GM12878 (cell line): ENCODE data around the gene HERPUD2. TPM values are rescaled to one million over a fixed set of nuclear protein-coding genes. Genes with fewer than 3 reads are reported as not detected.

Experiments
- ATAC-seq: fragments of 200-7000 bp; cut with Tn5 transposase; 3 replicates; pipeline ENCODE4 v1.9.1; 2020; ENCODE audit warnings: mild to moderate bottlenecking, moderate library complexity
- BruUV-seq: library from RNA; stranded (reverse); fragments of 400-500 nt; replicated peaks from 2 replicates; lab custom pipeline; 2021; lab: Mats Ljungman, UMichigan
- CTCF ChIA-PET: fragments of 300-600 bp; sonication (Branson Sonifier 250); formaldehyde crosslinking; extraction: SDS; loops from one replicate; lab custom pipeline; 2021; ENCODE audit warnings: inconsistent platforms; lab: Yijun Ruan, JAX
- POLR2A ChIA-PET: fragments of 350-600 bp; formaldehyde crosslinking; extraction: SDS; loops from one replicate; lab custom pipeline; 2021; ENCODE audit warnings: inconsistent platforms; lab: Charles Lee
- RAD21 ChIA-PET: fragments of 300-600 bp; sonication (Branson Sonifier 250); formaldehyde crosslinking; loops from one replicate; lab custom pipeline; 2023; ENCODE audit warnings: antibody characterized with exemption; ENCODE audit not compliant: unreplicated experiment; lab: Charles Lee
- SMC1A ChIA-PET: fragments of 300-600 bp; sonication (Branson Sonifier 250); formaldehyde crosslinking; loops from one replicate; lab custom pipeline; 2023; ENCODE audit not compliant: unreplicated experiment, uncharacterized antibody; lab: Charles Lee
- DNase-seq: peaks from one replicate; pipeline ENCODE4 v3.0.0-alpha.2; 2011; ENCODE audit warnings: low read depth, low spot score
- FAIRE-seq: peaks from 3 replicates; lab custom pipeline; 2011; peaks lifted over from hg19 to GRCh38; lab: Jason Lieb, UNC
- H2AFZ ChIP-seq: 2 replicates; pipeline ENCODE4 v1.6.0; 2011; ENCODE audit warnings: low read depth, low read length, control low read depth; ENCODE audit not compliant: control insufficient read depth
- H3K27ac ChIP-seq: 2 replicates; pipeline ENCODE4 v1.5.1; 2011; ENCODE audit warnings: control low read depth; ENCODE audit not compliant: control insufficient read depth, insufficient read depth
- H3K27me3 ChIP-seq, 2 experiments: replicated peaks in 1 of 2; 2 replicates each; pipeline versions ENCODE4 v1.6.0 to v1.6.1; 2011; ENCODE audit warnings: low read length in 1 of 2; ENCODE audit not compliant: control insufficient read depth in 2 of 2, insufficient read depth in 2 of 2
- H3K36me3 ChIP-seq, 2 experiments: 2 replicates each; pipeline ENCODE4 v1.5.1; 2011; ENCODE audit warnings: low read length in 1 of 2; ENCODE audit not compliant: control insufficient read depth in 2 of 2, insufficient read depth in 2 of 2
- H3K4me1 ChIP-seq: 2 replicates; pipeline ENCODE4 v1.6.1; 2011; ENCODE audit warnings: mild to moderate bottlenecking, low read length, moderate library complexity, mixed read lengths; ENCODE audit not compliant: control insufficient read depth, insufficient read depth
- H3K4me2 ChIP-seq: 2 replicates; pipeline ENCODE4 v1.6.0; 2011; ENCODE audit warnings: control low read depth; ENCODE audit not compliant: control insufficient read depth, insufficient read depth
- H3K4me3 ChIP-seq: fragments of 200-600 bp; sonication (generic); 2 replicates; pipeline ENCODE4 v1.5.1; 2016
- H3K79me2 ChIP-seq: 2 replicates; pipeline ENCODE4 v1.6.0; 2011; ENCODE audit warnings: low read length; ENCODE audit not compliant: control insufficient read depth, insufficient read depth
- H3K9ac ChIP-seq: 2 replicates; pipeline ENCODE4 v1.8.0; 2011; ENCODE audit warnings: low read length, control low read depth, mixed read lengths; ENCODE audit not compliant: control insufficient read depth, insufficient read depth
- H3K9me3 ChIP-seq: replicated peaks from 3 replicates; pipeline ENCODE4 v1.5.1; 2011; ENCODE audit warnings: mild to moderate bottlenecking, low read length; ENCODE audit not compliant: control insufficient read depth, insufficient read depth
- H4K20me1 ChIP-seq: 2 replicates; pipeline ENCODE4 v1.6.0; 2011; ENCODE audit not compliant: control insufficient read depth, insufficient read depth
- CREM ChIP-seq: IDR thresholded peaks from 2 replicates; pipeline ENCODE4 v1.6.1; 2014; ENCODE audit warnings: antibody characterized with exemption, low read depth
- HSF1 ChIP-seq: fragments of 150-350 bp; IDR thresholded peaks from 2 replicates; pipeline ENCODE4 v1.6.1; 2014; ENCODE audit warnings: mild to moderate bottlenecking, low read depth, low read length
- LARP7 ChIP-seq: fragments of 450-650 bp; IDR thresholded peaks from 2 replicates; pipeline ENCODE4 v1.6.1; 2017; ENCODE audit warnings: mild to moderate bottlenecking
- MYB ChIP-seq: fragments of 150-350 bp; IDR thresholded peaks from 2 replicates; pipeline ENCODE4 v1.6.1; 2014; ENCODE audit warnings: mild to moderate bottlenecking, low read depth, low read length, borderline replicate concordance
- NFYB ChIP-seq: IDR thresholded peaks from 2 replicates; pipeline ENCODE4 v1.6.1; 2011; ENCODE audit warnings: low read depth, mild to moderate bottlenecking, low read length, improper control_type of control experiment, moderate library complexity; ENCODE audit not compliant: insufficient read depth
- PKNOX1 ChIP-seq: fragments of 450-650 bp; IDR thresholded peaks from 2 replicates; pipeline ENCODE4 v1.6.1; 2016; ENCODE audit warnings: mild to moderate bottlenecking
- RB1 ChIP-seq: fragments of 450-650 bp; formaldehyde crosslinking; IDR thresholded peaks from 2 replicates; pipeline ENCODE4 v1.6.1; 2017; ENCODE audit warnings: mild to moderate bottlenecking, borderline replicate concordance
- STAT1 ChIP-seq: fragments of 450-650 bp; conservative IDR thresholded peaks from 2 replicates; pipeline ENCODE4 v1.6.1; 2014; ENCODE audit warnings: antibody characterized with exemption, mild to moderate bottlenecking
- TCF3 ChIP-seq: IDR thresholded peaks from 2 replicates; pipeline ENCODE4 v1.6.1; 2012; ENCODE audit warnings: low read depth, mild to moderate bottlenecking, low read length, borderline replicate concordance; ENCODE audit not compliant: insufficient read depth
- ZZZ3 ChIP-seq: IDR thresholded peaks from 2 replicates; pipeline ENCODE4 v1.6.1; 2011; ENCODE audit warnings: low read depth; ENCODE audit not compliant: control insufficient read depth, insufficient read length
- WGBS: methylation state at CpG from one replicate; pipeline ENCODE4 v1.1.6; 2016; ENCODE audit warnings: low lambda C conversion rate; ENCODE audit not compliant: insufficient replicate concordance, insufficient coverage; ENCODE audit errors: missing lambda C conversion rate; 5-methylcytosine and 5-hydroxymethylcytosine counted together
- in situ Hi-C: fragments of 300-500 bp; cut with MboI; formaldehyde crosslinking; loops from 9 replicates; pipeline ENCODE4 v1.14.3; 2018; ENCODE audit warnings: mixed read lengths
- intact Hi-C: fragments of 100-400 bp; cut with micrococcal nuclease; formaldehyde crosslinking; loops from one replicate; pipeline ENCODE4 v1.14.2; 2022; ENCODE audit not compliant: unreplicated experiment
- polyA plus RNA-seq, 11 experiments: library from polyadenylated mRNA; depleted of rRNA in 4 of 11; unstranded in 6 of 11; stranded (reverse) in 5 of 11; fragments of >200 nt; fragmentation: Nextera tagmentation in 4 of 11; fragmentation: Illumina TruSeq in 1 of 11; extraction: Ambion mirVana in 4 of 11; extraction: Trizol in 1 of 11; gene quantifications; 1 replicate in 1 of 11; 2 replicates in 10 of 11; pipeline versions ENCODE4 v1.2.1 to v1.2.3, GENCODE V29; 2011 to 2016; ENCODE audit warnings: inconsistent platforms in 2 of 11, missing spikeins in 2 of 11, low read depth in 1 of 11
- total RNA-seq, 4 experiments: library from RNA; depleted of rRNA in 3 of 4; stranded (reverse); fragments of >200 nt in 3 of 4; fragmentation: Illumina TruSeq in 1 of 4; extraction: Trizol in 1 of 4; gene quantifications; 2 replicates each; pipeline versions ENCODE4 v1.2.1 to v1.2.3, GENCODE V29; 2013 to 2021
- TF ChIP-seq, protein P1 (sequence below): IDR thresholded peaks from 2 replicates; pipeline ENCODE4 v1.6.1; 2011; ENCODE audit warnings: borderline replicate concordance, low read depth, mild to moderate bottlenecking, moderate library complexity, mixed read lengths, low read length; ENCODE audit not compliant: insufficient read depth; ENCODE audit errors: extremely low read length

HERPUD2 gene
- total and polyA plus RNA-seq, 10 of the 15 experiments (the other 5 are each of a cell fraction or from before 2014, with no cell fraction given) = 4.7 to 69.6 (median 13.9) TPM

DNA sequence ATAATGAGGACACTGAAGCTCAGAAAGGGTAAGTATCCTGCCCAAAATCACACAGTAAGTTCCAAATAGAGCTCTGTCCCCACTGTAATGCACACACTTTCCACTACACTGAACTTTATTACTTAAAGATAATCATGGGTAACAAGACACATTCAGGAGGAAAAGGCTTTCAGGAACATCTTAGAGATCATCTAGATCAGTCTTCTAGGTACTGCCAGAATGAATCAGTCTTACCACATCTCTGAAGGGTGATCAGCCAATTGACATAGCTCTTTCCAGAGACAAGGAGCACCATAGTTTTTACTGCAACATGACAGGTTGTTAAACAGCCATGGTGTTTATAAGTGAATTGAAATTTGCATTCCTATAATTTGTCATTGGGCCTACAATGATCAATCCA, 5.4 kb upstream of the HERPUD2 start:
- no peaks in the 10 kb centered on the region for H4K20me1 ChIP-seq
- no peak for ATAC-seq
- no TSS peak for BruUV-seq
- TF ChIP-seq PKNOX1 (no peak), LARP7 (no peak)
- TF ChIP-seq, all 136 proteins: peak for 0
- SMC1A ChIA-PET = interaction anchor here (1.0 to 14.9 kb wide), 11 partner anchors 9 to 116 kb away, joined by 3 to 157 read pairs (median 4); no protein-coding TSS in a partner anchor
- DNase-seq (no peak), FAIRE-seq (no peak)
- Histone ChIP-seq H3K27ac (no peak overlapping the region), H3K9ac (no peak overlapping the region), H3K27me3 (no peaks in the 10 kb centered on the region), H3K79me2 (peaks cover 7% of the 10 kb centered on the region), H3K9me3 (no peaks in the 10 kb centered on the region), H3K36me3 (no peaks in the 10 kb centered on the region), H3K4me1 (no peaks in the 10 kb centered on the region), H3K4me3 (no peak overlapping the region), H3K4me2 (no peak overlapping the region), H2AFZ (no peak overlapping the region)
- POLR2A ChIA-PET = interaction anchor here (0.6 to 1.5 kb wide), 3 partner anchors 9 to 45 kb away, joined by 3 to 4 read pairs (median 3); no protein-coding TSS in a partner anchor
- RAD21 ChIA-PET = interaction anchor here (0.8 to 2.8 kb wide), 6 partner anchors 10 to 207 kb away, joined by 3 to 16 read pairs (median 4); no protein-coding TSS in a partner anchor
- in situ Hi-C loops (no loop called here), intact Hi-C loops (no loop called here)
- CTCF ChIA-PET = interaction anchor here (0.8 to 3.2 kb wide), 7 partner anchors 10 to 210 kb away, joined by 3 to 26 read pairs (median 5); no protein-coding TSS in a partner anchor

DNA sequence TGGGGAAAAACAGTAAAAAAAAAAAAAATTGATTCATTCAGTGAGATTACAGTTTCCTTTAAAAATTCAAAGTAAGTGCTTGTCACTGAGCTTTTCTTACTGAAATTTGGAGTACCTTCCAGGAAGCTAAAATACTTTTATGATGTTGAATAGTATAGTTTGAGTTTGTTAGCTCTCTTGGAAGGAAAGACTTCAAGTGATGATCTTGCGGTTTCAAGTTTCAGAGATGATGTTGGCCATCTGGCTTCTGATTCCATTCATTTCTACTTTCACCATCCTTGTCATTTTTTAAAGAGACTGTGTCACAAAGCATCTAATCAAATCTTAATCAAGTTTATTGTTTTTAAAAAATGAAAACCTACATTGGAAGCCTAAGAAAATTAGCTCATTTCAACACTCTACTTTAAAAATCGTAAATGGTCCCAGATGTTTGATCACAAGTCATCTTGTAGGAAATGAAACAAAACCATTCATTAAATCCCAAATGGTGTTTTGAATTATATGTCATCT, 4.9 kb upstream of the HERPUD2 start:
- CTCF ChIA-PET = interaction anchor here (0.8 to 3.2 kb wide), 9 partner anchors 10 to 210 kb away, joined by 3 to 26 read pairs (median 3); no protein-coding TSS in a partner anchor
- intact Hi-C loops (no loop called here), in situ Hi-C loops (no loop called here)
- no peak overlapping the region for H3K27ac ChIP-seq
- FAIRE-seq (no peak), ATAC-seq (no peak), DNase-seq (no peak)
- H3K36me3 ChIP-seq = no peaks in the 10 kb centered on the region
- no TSS peak for BruUV-seq
- H3K79me2 ChIP-seq = peaks cover 10% of the 10 kb centered on the region
- no peak for TF ChIP-seq MYB
- TF ChIP-seq, protein P1, sequence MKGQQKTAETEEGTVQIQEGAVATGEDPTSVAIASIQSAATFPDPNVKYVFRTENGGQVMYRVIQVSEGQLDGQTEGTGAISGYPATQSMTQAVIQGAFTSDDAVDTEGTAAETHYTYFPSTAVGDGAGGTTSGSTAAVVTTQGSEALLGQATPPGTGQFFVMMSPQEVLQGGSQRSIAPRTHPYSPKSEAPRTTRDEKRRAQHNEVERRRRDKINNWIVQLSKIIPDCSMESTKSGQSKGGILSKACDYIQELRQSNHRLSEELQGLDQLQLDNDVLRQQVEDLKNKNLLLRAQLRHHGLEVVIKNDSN = no peak
- TF ChIP-seq CREM = no peak
- TF ChIP-seq RB1 = no peak
- TF ChIP-seq ZZZ3 = no peak
- no peak for TF ChIP-seq TCF3
- no peak for TF ChIP-seq HSF1
- TF ChIP-seq STAT1 = no peak
- TF ChIP-seq NFYB = no peak
- SMC1A ChIA-PET = interaction anchor here (0.8 to 14.9 kb wide), 13 partner anchors 9 to 116 kb away, joined by 3 to 157 read pairs (median 3); no protein-coding TSS in a partner anchor
- RAD21 ChIA-PET = interaction anchor here (0.8 to 2.8 kb wide), 6 partner anchors 10 to 207 kb away, joined by 3 to 16 read pairs (median 4); no protein-coding TSS in a partner anchor
- H3K4me3 ChIP-seq = no peak overlapping the region
- H3K4me2 ChIP-seq = no peak overlapping the region
- H4K20me1 ChIP-seq = no peaks in the 10 kb centered on the region
- H3K9me3 ChIP-seq = no peaks in the 10 kb centered on the region
- POLR2A ChIA-PET = interaction anchor here (0.6 to 1.5 kb wide), 3 partner anchors 9 to 44 kb away, joined by 3 to 4 read pairs (median 3); no protein-coding TSS in a partner anchor
- no peak overlapping the region for H3K9ac ChIP-seq
- H3K27me3 ChIP-seq = no peaks in the 10 kb centered on the region
- H2AFZ ChIP-seq = no peak overlapping the region
- H3K4me1 ChIP-seq = no peaks in the 10 kb centered on the region
- 77% methylated on average over 2 of the region's 2 CpGs for WGBS
